ENCODE data around the gene C14orf119.

- TF ChIP-seq CTCF (IDR thresholded peaks at IDR 0.05) (no peak), POLR2A (IDR thresholded peaks at IDR 0.05) (no peak)
These were observed 36.2 kb downstream of the C14orf119 start for GRCh38 chr14:23131482-23131881.
